ENCODE measurements around the gene SESN3.
"Not testable (repeated sequence)": the region's sequence is repeated elsewhere in the genome, so short reads cannot be mapped to it uniquely, and the experiment has no call there.

Gene SESN3

GRCh38 chr11:95212609-95213008 lies 18.4 kb downstream of the SESN3 start:
- DNase-seq: no peak

DNA sequence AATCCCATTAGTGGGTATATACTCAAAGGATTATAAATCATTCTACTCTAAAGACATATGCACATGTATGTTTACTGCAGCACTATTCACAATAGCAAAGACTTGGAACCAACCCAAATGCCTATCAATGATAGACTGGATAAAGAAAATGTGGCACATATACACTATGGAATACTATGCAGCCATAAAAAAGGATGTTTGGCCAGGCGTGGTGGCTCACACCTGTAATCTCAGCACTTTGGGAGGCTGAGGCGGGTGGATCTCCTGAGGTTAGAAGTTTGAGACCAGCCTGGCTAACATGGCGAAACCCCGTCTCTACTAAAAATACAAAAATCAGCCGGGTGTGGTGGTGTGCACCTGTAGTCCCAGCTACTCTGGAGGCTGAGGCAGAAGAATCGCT lies 21.5 kb downstream of the SESN3 start:
- not testable (repeated sequence) for DNase-seq

GRCh38 chr11:95200781-95201457 lies 30.1 kb downstream of the SESN3 start:
- DNase-seq: no peak

GRCh38 chr11:95195831-95196230 lies 35.2 kb downstream of the SESN3 start:
- no peak for DNase-seq

- DNase-seq: no peak
Observed at GRCh38 chr11:95193541-95193940, 37.5 kb downstream of the SESN3 start.

- DNase-seq: no peak
Observed at GRCh38 chr11:95192717-95193116, 38.3 kb downstream of the SESN3 start.

DNA sequence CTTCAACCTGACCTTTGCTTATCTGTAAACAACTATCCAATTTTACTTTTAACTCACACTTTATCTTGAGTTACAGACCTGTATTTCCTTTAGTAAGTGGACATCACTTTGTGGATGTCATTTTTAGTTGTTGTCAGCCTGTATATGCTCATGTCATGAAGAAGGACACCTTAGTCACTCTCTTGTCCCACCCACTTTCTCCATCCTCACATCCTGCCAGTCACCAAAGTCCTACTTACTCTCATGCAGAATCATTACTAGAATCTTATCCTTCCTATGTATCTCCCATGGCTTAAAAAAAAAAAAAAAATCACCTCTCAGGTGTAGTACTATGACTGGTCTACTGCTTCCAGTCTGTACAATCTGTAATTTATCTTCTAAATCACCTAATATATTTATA lies 43.3 kb downstream of the SESN3 start:
- DNase-seq: no peak

- DNase-seq: no peak
Observed at GRCh38 chr11:95182397-95182796, 48.6 kb downstream of the SESN3 start.

GRCh38 chr11:95175818-95176380 lies 55.1 kb downstream of the SESN3 start:
- DNase-seq: no peak

GRCh38 chr11:95170294-95170693 lies 60.7 kb downstream of the SESN3 start:
- no peak for DNase-seq

DNA sequence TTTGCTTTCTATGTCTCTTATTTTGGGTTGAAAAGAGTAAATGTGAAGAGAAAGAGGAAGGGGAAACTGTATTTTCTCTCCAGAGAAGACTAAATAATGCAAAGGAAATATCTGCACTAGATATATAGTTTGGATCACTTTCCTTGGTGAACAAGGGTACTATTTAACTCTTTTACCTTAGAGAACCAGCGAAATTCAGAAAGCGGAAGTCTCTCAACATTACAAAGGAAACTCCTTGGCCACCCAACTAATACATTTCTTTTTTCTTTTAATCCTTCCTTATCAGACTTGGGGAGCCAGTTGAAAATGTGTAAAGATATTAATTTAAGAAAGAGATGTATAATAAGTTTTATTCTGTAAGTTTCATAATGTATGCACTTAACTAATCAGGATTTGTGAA lies 64.2 kb downstream of the SESN3 start:
- no peak for DNase-seq

DNA sequence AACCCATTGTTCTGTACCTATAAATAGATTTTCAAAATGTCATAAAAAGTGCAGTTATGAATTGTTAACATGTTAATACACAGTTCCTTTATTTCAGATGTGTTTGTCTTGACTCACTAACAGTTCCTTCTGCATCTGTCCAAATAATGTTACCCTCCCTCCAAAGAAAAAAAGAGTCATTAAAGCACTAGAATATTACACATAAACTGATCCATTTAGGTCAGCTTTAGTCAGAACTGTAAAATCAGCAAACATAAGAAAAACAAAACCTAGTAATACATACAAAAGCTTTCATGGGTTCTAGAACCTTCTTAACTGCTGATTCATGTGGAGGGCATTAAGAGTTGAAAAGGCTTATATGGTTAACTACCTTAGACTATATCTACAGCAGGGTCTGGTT lies 65.4 kb downstream of the SESN3 start:
- no peak for DNase-seq

DNA sequence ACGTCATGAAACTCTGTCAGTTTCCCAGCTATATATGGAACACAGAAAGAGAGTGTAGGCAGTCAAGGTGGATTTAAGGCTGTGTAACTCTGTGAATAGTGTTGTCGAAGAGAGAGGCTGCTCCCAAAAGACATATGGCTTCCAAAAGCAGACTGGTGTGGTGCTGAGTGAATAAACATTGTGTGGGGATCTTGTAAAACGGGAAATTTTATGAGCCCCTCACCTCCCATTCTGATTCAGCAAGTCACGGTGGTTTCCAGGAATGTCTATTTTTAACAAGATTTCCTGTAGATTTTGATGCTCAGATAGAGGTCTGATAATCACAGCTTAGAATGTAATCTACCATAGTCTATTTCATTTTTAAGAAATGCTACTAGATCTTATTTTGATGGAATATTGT lies 67.9 kb downstream of the SESN3 start:
- DNase-seq: no peak

DNA sequence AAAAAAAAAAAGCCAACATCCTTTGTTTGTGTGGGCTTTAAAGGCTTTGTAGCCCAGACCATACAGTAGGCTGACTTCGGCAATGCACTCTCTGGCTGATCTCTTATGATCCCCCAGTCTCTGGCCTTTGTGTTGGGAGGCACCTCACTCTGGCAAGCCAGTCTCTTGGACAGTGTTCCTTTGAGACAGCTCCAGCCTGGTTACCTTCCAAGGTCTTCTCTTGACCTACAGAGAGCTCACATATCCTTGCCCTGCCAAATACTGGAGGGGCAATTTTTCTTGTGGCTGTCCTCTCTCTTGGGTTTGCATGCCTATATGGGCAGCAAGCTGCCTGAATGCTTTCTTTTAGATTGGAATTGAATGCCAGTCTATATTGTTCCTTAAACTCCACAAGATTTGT lies 69.8 kb downstream of the SESN3 start:
- DNase-seq: no peak

DNA sequence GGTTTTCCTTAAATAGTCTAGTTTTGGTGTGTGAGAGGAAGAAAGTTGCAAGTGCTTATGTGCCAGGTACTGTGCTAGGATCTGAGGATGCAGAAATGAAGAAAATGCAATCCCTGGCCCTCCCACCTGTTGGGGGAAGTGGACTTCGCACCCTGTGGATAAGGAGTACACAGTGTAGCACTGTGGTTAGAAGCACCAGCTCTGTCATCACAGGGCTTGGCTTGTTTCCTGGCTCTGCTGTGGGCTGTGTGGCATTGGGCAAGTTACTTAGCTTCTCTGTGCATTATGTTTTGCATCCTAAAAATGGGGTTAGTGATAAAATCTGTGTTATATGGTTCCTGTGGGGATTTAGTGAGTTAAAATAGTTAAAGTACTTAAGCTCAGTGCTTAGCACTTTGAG lies 73.2 kb downstream of the SESN3 start:
- DNase-seq: no peak

DNA sequence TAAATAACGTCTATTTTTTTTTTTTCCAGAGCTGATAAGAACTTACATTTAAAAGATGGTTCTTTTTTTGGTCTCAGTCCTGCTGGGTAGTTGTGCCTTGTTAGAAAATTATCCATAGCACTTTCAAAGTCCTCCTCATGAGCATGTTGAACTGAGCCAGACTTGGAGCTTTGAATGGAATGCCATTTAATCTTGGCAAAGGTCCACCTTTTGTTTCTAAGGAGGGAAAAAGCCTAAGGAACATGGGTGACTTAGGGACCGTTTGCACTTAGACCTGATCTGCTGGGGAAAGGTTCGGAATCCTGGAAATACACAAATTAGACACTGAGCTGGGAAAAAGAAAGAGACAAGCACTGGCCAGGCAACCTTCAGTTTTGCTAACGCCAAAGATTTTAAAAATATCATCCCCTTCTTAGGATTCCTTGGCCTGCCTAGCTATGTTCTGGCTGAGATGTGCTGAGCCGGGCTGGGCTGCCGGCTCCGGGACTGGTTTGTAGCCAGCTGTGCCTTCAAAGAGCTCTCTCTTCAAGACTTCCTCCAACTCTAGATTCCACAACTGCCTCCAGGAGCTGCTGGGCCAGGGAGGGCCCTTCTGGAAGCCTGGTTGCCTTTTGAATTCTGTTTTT lies 74.0 kb downstream of the SESN3 start:
- no peak for DNase-seq

DNA sequence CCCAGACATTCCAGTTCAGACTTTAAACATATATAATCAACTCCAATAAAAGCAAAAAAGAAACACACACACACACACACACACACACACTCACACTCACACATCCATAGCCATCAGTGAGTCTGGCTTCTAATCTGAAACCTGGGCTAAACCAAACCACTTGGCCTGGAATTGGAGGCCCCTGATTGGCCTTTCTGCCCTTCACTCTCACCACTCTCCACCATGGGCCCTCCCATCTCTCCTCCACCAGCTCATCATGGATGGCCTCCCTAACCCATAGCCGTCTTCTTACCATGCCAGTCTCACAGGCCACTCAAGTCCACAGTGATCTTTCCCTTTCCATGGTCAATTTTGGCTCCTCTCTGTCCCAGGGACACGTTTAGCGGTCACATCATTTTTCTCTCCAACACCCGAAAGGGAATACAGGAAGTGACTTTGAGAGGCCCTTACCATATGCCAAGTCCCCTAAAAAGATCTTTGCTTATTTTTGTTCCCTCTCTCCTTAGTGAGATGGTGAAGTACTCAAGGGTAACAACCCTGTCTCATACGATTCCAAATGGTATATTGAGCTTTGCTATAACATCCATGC lies 74.8 kb downstream of the SESN3 start:
- no peak for DNase-seq

DNA sequence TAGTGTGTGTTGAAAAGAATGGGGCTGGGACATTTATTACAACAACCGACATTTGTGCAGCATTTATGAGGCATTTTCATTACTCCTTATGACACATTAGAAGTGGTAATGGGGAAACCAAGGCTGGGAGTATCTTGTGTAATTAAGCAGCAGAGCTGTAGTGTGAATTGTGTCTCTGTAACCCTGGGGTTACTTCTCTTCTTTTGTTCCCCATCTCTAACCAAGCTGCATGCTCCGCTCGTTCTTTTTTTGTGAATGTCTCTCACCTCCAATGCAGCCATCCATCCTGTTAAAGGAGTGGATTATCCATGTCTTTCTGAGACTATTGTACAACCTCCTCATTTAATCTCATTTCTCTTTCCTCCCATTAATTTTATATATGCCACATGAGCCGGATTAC lies 75.6 kb downstream of the SESN3 start:
- no peak for DNase-seq

- peak; percentile 14 for DNase-seq
Observed at GRCh38 chr11:95154514-95154913, 76.5 kb downstream of the SESN3 start.

DNA sequence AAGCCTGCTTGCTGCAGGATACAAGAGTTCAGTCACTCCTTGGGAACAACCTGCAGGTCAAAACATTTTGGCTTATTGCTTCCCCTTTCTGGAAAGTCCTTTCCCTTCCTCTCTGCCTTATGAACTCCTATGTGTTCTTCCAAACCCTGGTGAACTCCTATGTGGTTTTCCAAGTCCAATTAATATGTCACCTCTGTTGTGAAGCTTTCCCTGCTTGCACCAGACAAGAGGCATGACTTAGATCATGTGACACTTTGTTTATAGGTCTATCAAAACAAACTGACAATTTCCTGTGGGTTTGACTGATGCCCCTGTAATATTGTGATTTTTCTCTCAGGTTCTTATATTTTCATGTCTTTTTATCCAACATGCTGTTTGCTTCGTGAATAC lies 77.2 kb downstream of the SESN3 start:
- DNase-seq: no peak

DNA sequence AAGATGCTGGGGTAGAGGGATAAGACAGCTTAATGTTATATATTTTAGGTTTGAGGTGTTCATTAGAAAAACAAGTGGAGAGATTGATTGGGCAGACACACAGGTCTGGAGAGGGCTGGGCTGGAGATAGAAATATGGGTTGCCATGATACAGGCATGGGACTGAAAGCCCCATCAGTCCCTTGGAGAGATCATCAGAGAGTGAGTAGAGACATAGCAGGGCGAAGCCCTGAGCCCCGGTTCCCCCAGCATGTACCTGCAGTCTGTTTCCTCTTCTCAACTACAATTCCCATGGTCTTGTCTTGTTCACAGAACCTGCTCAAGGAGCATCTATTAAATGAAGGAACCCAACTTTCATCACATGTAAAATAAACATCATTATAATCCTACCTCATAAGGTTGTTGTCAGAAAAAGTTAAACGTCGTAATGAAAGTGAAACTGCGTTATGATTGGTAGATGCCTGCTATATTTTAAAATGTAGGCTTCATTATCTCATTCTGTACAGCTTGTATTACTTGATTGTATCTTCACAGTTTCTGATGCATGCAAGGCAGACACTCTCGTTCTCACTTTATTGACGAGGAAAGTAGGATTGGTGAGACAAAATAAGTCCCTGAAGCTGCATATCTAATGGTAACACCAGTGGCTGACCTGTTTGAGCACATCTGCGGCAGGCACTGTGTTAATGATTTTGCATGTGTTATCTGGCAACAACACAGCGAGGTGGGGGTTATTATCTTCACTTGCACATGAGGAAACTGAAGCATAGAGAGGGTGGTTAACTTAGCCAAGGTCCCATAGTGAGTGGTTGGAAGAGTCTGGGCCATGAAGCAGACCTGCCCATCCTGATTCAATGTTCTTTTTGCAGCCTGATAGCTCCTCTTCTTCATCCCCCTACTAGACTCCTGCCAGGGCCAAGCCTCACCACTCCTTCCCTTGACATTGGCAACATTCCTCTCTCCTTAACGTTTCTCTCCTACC lies 77.8 kb downstream of the SESN3 start:
- DNase-seq: no peak

DNA sequence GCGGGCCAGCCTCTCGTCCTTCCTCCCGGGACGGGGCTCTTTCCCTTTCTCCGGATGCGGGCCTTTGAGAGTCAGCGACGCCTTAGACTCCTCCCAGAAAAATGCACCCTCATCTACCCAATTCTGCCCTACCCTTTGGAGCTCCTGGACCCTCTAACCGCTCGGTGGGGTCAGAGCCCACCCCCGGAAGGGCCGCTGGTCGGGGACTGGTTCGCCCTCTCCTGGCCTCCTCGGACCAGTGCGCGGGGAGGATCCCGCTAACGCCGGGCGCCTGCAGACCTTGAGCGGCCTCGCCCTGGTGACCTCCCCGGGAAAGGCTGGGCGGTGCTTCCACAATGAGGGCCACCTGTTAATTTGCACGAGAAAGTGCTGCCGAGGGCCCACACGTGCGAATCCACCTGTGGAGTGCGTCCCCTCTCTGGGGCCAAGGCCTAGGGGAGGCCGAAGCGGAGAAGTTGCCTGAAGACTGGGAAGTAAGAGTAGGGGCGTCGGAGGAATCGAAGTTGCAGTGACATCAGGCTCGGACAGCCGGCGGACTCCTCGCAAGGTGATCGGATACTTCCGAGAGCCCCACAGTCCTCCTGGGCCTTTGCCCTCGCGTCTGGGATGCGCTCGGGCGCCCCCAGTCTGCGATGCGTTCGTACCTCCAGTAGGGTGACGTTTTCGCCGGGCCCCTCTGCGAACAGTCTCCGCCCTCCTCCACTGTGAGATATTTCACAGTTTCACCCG lies 79.9 kb downstream of the SESN3 start:
- peak; percentile 58 for DNase-seq
